ENCODE measurements around the gene YAP1.

GRCh38 chr11:102116453-102117205 lies 6.4 kb downstream of the YAP1 start:
- no peak for TF ChIP-seq POLR2A (IDR thresholded peaks at IDR 0.05; ENCODE audit: low read depth, low read length)
- no peak for TF ChIP-seq POLR2AphosphoS5 (IDR thresholded peaks at IDR 0.05; ENCODE audit: low read depth, low read length)
- TF ChIP-seq PAX5 (IDR thresholded peaks at IDR 0.05; ENCODE audit: insufficient read depth, low read length, severe bottlenecking), result no peak
- TF ChIP-seq POU2F2 (IDR thresholded peaks at IDR 0.05; ENCODE audit: low read depth, low read length), result no peak
- TF ChIP-seq TAF1 (IDR thresholded peaks at IDR 0.05; ENCODE audit: low read depth, low read length), result no peak
